Kidney tubule cell (primary cell): Measurements from ENCODE around the gene PCDH17.

Experiments used
- DNase-seq: peaks from one replicate; pipeline ENCODE4 v3.0.0-alpha.2; 2018; ENCODE audit warnings: low spot score

PCDH17 gene

GRCh38 chr13:57636816-57637215 is 5.3 kb downstream of the PCDH17 start:
- no peak for DNase-seq

GRCh38 chr13:57637515-57637914 is 6.0 kb downstream of the PCDH17 start:
- no peak for DNase-seq

DNA sequence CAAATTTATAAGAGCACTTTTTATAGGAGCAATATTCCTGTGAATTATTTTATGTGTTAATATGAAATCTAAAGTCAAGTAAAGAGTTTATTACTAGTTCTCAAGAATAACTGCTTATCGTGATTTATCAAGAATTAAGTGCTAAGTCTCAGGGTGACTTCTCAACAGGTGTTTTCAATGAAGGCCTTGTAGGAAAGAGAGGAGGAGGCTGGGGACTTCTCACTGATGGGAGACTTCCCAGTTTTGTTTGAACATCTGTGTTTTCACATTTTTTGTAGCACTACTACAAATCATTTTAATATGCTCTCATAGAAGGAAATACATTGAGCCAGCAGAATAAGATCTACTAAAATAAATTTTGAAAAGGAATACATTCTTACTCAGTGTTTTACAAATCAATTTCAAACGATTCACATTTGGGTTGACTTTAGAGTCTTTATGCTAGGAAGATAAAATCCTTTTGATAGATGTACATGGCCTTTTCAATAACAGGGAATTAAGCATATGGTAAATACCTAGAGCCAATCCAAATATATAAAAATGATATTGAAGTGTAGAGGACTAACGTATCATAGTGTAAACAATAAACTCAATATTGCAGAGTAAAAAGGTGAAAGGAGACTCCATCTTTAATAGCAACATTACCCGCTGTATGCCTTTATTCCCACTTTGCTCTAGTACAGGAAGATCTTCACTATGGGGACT is 6.8 kb downstream of the PCDH17 start:
- no peak for DNase-seq

DNA sequence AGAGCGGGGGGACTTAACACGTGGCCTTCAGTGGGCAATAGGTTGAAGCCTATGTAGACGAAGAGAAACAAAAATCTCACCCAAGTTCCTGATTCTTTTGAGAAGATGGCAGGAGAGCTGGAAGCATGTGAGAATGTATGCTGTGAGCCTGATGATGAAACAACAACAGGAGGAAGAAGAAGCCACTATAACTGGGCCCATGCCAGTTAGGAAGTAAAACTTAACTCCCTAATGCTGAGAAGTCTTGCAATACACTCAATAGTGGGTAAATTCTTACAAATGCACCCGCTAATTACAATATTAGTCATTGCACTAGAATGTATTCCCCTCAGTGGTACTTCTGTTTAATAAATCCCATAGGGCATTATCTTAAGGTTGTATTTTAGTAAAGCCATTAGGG is 9.1 kb downstream of the PCDH17 start:
- peak; percentile 1 for DNase-seq

DNA sequence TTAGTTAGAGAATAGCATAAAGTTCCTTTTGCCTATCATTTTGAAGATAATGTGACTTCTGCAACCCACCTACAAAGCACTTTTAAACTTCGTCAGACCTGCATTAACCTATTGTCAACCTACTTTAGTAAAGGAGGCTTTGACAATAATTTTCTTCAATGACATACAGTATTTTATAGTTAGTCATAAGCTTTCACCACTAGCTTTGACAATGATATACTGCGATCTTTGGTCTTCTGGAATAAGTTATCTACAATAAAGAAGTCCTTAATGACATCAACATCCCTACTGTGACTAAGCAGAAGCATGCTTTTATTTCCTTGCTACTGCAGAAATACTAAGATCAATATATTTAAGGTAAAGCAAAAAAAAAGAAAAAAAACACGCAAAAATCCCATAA is 9.5 kb downstream of the PCDH17 start:
- DNase-seq = no peak

- DNase-seq = no peak
Measured at GRCh38 chr13:57644106-57644505, 12.6 kb downstream of the PCDH17 start.

- no peak for DNase-seq
Measured at GRCh38 chr13:57653229-57653989, 21.9 kb downstream of the PCDH17 start.

GRCh38 chr13:57665481-57665880 is 33.9 kb downstream of the PCDH17 start:
- no peak for DNase-seq

DNA sequence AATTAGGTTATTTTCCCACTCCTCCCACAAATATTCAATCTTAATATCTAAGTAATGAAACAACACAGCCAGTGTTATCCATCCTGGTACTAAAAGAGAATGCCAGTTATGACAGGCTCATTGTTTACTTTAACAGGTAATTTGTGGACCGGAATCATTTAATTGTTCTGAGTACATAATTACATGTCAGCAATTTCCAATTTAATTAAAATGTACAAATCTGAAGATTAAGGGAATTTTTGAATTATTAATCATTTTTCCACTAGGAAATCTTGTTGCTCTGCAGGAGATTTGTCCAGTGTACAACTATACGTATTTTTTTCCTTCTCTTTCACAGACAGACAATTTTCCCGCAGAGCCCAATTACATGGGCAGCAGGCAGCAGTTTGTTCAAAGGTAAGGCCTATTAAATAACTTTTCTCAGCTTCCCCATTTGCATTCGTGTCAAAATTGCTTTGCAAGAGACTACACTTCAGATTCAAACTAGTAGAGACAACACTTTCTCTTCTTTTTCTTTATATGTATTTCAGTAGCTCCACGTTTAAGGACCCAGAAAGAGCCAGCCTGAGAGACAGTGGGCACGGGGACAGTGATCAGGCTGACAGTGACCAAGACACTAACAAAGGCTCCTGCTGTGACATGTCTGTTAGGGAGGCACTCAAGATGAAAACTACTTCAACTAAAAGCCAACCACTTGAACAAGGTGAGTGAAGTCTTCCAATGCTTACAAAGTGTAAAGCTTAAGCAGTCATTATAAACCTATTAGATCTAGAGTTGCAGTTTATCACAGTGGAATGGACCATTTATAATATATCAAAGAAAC is 34.8 kb downstream of the PCDH17 start:
- DNase-seq = no peak

GRCh38 chr13:57672168-57672567 is 40.6 kb downstream of the PCDH17 start:
- DNase-seq = no peak

- peak; percentile 67 for DNase-seq
Measured at GRCh38 chr13:57673197-57673596, 41.7 kb downstream of the PCDH17 start.

- no peak for DNase-seq
Measured at GRCh38 chr13:57675526-57675925, 44.0 kb downstream of the PCDH17 start.

DNA sequence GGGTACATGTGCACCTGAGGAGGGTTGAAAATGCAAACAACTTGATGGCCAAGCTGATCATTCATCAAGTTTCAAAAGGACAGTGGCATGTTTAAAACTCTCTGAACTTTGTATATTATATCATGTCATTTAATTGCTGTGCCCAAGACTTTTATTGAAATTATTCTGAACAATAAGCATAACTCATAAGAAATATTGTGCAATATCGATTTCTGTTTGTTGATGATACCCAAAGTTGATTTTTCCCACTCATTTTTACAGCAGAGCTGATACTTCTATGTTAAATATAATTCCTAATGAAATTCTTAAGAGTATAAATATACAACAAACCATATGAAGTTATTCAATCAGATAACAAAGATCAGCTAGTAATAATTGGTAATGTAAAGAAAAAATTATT is 49.1 kb downstream of the PCDH17 start:
- DNase-seq = no peak

- DNase-seq = no peak
Measured at GRCh38 chr13:57682128-57682716, 50.7 kb downstream of the PCDH17 start.

DNA sequence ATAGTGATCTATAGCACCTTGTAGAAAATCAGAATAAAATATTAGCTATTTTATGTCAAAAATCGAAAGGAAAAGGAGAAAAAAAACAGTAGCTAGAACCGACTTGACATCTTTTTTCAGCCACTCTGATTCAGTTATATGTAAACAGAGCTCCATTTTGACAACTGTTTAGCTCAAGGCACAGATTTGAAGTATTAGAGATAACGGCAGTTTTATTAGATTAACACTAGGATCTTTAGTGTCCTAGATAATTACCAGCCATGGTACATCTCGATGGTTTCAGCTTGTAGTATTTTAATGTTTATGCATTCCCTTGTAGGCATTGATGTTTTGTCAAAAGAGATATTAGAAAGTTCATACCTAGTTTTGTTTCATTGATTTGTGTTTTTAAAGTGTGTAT is 67.3 kb downstream of the PCDH17 start:
- no peak for DNase-seq

- no peak for DNase-seq
Measured at GRCh38 chr13:57704031-57704430, 72.5 kb downstream of the PCDH17 start.

DNA sequence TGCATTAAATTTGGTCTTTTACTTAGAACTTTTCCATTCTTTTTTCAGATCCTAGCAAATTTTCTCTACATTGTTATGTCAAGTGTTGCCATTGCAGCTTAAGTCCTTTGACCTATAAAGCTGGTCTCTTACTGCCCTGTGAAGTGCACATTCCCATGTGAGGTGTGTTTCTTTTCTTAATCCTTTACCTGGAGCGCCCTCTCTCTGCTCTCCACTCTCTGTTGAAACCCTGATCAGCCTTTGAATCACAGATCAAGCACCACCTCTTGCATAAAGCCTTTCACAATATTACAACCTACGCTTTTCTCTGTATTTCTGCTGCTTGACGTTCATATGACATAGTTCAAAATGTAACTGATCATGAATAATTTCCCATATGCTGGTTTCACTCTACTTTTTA is 84.8 kb downstream of the PCDH17 start:
- DNase-seq = peak; percentile 11

- DNase-seq = no peak
Measured at GRCh38 chr13:57724486-57725272, 93.1 kb downstream of the PCDH17 start.

GRCh38 chr13:57725480-57725879 is 93.9 kb downstream of the PCDH17 start:
- DNase-seq = no peak

GRCh38 chr13:57726981-57727380 is 95.4 kb downstream of the PCDH17 start:
- no peak for DNase-seq

DNA sequence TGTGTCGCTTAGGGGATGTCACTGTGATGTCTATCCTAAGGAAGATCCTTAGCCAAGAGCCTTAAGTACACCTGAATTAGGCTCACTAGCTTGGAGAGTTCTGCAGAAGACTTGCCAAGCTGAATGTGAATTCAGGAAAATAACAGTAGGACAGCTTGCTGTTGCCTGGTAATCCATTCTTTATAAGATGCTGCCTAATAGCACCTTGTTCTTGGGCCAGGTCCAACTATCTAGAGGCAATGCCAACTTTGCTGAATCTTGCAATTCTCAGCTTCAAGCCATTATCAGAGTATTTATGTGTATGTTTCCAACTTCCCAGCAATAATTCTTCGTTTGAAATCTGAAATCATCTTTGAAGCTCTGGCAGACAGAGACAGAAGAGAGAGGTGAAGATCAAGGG is 102.8 kb downstream of the PCDH17 start:
- DNase-seq = no peak

DNA sequence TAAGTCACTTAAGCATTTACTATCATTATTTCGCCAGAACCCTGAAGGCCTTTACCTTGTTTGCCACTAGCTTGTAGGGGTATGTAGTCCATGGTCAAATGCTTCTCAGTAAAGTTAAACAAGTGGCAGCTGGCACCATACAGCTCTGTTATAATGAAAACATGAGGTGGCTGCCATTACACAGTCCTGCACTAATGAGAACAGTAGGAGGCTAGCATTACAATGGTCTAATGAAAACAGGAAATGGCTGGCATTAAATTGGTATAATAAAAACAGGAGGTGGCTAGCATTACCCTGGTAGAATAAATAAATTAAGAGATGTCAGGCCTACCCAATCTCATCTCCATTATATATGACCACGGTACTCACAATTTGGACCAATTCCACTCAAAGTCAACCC is 107.5 kb downstream of the PCDH17 start:
- DNase-seq = no peak
